Measurements from ENCODE around the gene MYL6.
"Not testable (repeated sequence)": the region's sequence is repeated elsewhere in the genome, so short reads cannot be mapped to it uniquely, and the experiment has no call there.

MYL6 gene

DNA sequence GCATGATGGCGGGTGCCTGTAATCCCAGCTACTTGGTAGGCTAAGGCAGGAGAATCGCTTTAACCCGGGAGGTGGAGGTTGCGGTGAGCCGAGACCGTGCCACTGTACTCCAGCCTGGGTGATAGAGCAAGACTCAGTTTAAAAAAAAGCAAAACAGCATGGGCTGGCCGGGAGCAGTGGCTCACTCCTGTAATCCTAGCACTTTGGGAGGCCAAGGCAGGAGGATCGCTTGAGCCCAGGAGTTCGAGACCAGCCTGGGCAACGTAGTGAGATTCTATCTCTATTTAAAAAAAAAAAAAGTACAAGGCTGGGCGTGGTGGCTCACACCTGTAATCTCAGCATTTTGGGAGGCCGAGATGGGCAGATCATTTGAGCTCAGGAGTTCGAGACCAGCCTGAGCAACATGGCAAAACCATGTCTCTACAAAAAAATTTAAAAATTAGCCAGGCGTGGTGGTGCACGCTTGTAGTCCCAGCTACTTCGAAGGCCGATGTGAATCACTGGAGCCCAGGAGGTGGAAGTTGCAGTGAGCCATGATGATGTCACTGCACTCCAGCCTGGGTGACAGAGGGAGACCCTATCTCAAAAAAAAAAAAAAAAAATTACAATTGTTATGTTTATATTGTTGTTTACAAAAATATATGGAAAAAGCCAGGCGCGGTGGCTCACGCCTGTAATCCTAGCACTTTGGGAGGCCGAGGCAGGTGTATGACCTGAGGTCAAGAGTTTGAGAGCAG is 1.5 kb upstream of the MYL6 start:
- DNase-seq (ENCODE audit: low spot score) = not testable (repeated sequence)

DNA sequence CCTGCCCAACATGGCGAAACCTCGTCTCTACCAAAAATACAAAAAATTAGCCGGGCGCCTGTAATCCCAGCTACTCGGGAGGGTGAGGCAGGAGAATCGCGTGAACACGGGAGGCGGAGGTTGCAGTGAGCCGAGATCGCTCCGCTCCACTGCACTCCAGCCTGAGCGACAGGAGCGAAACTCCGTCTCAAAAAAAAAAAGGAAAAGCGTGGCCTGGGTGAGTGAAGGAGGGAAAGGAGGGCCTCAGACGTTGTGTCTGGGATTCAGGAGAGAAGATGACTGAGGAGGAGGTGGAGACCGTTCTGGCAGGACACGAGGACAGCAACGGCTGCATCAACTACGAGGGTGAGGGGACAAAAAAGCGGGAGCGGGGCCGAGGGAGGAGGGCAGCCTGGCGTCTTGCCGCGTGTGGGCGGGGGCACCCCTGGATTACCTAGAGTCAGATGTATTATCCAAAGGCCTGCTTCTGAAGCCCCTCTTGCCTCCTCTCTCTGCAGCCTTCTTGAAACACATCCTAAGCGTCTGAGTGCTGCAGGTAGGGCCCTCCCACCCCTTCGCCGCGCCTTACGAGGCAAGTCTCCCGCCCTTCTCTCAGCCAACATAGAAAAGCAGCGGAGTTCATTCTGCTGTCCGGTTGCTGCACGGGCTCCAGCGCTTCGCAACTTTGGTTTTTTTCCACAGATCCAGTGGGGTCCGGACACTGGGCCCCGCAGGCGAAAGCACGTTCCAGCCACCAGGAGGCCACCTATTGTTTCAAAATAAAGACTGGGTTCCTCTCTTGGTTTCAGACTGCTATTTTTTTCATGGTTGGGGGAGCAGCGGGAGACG is 744 bp upstream of the MYL6 start:
- DNase-seq (ENCODE audit: low spot score) = peak; percentile 75

DNA sequence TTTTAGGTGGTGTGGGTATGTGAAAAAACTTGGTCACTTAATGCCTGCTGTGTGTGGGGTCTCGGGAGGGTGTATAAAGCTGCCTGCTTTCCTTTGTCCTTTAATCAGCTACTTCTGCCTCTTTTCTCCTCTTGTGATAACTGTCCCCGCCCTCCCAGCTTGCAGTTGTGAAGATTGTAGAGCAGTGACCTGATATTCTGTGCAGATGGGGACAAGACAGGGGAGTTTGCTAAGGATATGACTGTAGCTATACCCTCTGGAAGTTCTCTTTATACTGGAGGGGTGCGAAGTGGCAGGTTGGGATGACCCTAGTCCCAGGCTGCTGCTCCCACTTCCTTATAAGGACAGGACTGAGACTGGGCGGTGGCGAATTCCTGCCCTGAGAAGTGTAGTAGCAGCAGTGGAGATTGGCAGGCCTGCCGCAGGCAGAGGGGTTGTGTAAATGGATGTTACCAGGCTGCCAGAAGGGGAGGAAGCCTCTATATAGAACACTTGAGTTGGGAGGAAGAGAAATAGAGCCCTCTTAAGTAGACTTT is 835 bp downstream of the MYL6 start:
- DNase-seq (ENCODE audit: low spot score) = peak; percentile 64

DNA sequence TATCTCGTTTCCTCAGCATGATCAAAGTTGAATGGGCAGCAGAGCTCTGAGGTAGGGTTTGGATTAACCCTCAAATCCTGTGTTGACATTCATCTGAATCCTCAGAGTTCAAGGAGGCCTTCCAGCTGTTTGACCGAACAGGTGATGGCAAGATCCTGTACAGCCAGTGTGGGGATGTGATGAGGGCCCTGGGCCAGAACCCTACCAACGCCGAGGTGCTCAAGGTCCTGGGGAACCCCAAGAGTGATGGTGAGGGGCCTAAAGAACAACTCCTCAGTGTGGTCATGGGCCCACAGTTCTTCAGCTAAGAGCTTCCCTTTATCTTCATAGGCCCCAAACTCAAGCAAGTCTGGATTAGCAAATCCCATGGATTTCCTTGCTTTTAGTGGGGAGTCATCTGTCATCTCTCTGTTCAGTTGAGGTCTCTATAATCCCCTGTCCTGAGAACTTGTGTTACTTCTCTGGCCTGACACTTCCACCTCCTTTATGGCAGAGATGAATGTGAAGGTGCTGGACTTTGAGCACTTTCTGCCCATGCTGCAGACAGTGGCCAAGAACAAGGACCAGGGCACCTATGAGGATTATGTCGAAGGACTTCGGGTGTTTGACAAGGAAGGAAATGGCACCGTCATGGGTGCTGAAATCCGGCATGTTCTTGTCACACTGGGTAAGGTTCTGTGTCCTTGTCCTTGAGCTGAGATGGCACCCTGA is 1.5 kb downstream of the MYL6 start:
- no peak for DNase-seq (ENCODE audit: low spot score)

DNA sequence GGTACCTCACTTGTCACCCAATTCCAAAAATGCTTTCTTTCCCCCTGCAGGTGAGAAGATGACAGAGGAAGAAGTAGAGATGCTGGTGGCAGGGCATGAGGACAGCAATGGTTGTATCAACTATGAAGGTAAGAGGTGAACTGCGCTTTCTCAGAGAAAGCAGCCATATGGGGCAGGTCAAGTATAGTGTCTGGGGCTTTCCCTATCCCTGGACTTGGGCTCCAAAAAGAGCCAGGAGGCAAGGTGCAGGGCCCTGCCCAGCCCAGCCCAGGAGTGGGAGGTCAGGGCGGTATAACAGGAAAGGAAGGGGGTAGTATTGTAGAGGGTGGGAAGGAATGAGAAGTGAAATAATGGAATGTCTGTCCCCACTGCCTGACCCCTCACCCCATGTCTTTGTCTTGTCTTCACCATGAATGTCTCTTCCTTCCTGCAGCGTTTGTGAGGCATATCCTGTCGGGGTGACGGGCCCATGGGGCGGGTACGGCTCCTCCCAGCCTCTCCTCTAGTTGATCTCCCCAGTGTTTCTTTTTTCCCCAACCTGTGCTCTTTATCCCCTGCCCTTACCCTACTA is 2.1 kb downstream of the MYL6 start:
- no peak for DNase-seq (ENCODE audit: low spot score)

DNA sequence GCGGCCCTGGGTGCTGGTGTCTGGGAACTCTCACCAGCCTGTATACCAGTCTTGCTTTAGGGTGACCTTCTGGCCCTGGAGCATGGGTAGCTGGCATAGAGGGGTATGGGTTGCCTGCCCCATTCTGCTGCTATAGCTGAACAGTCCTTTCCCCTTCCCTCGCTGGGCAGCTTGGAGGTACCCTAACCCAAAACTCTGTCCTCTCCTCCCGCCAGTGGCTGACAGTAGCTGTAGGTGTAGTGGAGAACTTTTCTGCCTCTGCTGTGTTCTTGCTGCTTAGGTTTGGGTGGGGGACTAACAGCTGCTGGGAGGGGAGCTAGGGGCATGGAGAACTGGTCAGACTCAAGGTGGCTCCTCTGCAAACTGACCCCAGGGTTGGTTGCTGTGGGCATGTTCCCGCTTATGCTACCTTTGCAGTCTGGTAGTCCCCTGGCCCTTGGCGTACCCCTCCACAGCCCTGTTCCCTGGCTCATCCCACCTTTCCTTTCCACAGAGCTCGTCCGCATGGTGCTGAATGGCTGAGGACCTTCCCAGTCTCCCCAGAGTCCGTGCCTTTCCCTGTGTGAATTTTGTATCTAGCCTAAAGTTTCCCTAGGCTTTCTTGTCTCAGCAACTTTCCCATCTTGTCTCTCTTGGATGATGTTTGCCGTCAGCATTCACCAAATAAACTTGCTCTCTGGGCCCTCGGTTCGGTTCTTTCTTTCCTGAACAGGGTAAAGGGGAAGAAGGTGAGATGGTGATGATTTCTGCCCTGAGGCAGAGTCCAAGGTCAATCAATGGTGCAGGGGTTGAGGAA is 2.9 kb downstream of the MYL6 start:
- DNase-seq (ENCODE audit: low spot score) = no peak

DNA sequence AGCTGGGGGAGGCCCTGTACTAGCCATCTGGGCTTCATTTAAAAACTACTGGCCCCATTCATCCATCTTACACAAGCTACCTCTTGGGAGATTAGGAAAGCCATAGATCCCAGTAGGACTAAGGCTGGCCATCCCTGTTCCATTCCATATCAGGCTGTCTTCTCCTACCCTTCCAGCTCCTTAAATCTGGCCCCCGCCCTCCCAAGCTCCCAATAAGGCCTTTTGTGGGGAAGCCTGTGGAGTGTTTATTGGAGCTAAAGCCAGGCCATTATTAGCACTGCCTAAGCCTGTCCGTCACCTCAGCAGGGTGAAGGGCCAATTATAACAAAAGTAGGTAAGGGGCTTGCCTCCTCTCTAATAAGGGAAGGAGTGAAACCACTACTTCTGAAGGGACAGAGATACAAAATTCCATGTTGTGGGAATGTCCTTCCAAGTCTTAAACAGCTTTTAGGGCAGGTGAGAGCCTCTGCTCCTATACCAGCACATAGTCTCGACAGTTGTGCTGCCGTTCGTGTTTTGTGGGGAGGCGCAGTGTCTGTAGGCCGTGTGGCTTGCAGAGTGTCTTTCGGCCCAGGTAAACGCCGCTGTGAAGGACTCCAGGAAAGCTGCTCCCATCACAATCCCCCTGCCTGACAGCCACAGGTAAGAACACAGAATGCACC is 3.7 kb downstream of the MYL6 start:
- no peak for DNase-seq (ENCODE audit: low spot score)

DNA sequence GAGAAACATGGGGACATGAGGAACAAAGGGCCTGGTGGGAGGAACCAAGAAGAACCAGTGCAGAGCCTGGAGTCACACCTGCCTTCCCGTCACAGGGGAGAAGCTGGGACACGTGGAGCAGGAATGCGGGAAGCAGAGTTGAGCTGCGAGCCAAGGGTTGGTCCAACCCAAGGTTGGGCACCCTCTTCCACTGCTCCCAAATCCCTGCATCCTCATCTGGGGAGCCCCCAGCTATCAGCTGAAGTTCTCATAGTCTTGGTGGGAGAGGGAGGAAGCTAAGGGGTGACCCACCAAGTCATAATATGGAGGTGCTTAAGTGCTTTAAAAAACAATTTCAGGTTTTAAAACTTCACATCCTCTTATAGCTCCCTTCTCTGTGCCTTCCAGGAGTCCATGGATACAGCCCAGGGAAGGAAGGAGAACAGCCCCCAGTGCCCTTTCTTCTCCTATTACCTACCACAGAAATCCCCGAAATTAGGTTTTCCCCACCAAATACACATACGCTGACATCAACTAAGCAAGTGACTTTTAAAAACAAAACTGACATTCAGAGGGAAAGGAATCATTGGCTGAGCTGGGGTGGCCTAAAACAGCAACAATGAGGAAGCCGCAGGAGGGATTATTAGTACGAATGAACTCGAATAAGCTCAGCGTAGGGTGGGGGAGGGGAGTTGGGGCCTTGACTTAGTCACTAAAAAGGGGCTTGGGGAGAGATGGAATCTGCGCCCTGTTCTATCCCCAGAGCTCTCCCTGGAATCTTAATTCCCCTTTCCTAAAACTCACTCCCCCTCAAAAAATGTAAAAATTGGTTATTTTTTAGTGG is 4.5 kb downstream of the MYL6 start:
- DNase-seq (ENCODE audit: low spot score) = no peak

DNA sequence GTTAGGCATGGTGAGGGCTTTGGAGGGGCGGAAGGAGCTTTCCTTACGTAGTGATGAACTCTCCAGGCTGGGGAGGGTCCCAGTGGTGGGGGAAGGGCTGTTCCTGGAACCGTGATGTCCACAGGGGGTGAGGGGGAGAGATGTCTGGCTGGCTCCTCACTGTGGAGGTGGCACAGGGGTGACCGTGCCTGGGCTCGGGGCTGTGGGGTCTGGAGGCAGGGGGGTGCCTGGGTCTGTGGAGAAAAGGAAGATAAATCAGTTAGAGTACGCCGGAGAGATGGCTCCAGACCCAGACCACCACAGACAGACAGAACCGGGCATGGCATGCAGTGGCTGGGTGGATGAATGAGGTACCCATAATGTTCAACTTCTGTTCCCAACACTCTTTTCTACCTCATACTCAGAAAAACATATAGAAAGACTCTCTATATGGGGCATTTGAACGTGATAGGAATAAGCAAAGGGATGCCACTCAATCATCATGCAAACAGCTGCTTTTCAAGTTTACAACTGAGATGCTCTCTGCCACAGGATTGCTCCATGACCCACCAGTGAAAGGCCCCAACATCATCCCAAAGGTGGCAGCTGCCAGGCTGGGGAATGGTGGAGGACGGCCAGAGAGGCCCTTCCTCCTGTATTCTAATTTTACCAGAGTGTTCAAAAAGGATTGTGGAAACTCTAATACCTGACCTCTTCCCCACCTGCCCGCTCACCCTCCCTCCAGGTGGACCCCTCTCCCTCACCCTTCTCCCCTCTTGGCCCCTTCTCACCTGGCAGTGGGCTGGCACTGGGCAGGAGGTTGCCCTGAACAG is 5.6 kb downstream of the MYL6 start:
- DNase-seq (ENCODE audit: low spot score) = peak; percentile 24

DNA sequence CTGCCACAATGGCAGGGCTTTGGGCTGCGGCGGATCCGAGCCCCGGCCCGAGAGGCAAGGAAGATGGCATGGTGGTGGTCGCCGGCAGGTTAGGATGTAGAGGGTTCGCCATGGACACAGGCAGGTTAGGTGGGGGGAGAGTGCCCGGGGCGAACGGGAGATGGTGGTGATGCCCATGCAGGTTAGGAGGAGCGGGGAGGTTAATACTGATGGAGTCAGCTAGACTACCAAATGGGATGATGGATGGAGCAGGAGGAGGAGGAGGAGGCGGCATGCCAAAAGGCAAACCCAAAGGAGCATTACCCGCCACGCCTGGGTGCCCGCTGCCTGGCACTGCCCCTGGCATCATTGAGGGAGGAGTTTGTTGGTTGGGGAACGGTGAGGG is 6.2 kb downstream of the MYL6 start:
- DNase-seq (ENCODE audit: low spot score) = no peak

DNA sequence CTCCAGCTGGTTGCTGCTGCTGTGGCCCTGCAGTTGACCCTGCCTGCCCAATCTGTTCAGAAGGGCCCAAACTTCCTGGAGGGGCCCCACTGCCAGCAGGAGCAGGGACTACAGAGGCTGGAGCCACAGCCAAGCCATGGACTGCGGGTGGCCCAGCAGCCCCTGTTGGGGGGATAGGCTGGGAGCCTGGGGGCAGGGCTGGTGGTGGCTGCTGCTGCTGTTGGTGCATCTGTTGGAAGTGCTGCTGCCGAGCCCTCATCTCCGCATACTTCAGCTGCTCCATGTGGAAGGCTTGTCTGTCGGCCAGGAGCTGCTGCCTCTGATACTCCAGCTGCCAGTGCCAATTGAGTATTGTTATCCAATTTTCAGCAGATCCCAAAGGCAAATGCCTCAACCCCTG is 7.2 kb downstream of the MYL6 start:
- DNase-seq (ENCODE audit: low spot score) = no peak

DNA sequence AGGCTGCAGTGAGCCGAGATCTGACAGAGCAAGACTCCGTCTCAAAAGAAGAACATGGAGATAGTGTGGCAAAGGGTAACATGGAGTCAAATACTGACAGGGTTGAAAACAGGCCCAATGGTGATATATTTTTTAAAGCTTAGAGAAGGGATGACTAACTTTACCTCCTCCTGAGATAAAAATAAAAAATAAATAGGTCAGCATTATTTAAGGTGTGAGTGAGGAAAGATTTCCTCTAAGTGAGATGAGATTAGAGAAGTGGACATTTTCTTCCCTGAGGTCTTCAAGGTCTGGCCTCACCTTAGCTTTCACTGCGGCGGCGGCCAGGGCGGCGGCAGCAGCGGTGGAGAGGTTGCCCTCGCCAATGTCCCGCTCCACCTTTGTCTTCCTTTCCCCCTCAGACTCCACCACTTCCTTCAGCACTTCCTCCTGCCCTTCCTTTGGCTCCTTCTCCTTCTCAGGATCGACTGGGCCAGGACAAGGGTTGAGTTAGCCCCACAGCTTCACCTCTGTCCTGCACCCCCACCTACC is 11.1 kb downstream of the MYL6 start:
- no peak for DNase-seq (ENCODE audit: low spot score)

DNA sequence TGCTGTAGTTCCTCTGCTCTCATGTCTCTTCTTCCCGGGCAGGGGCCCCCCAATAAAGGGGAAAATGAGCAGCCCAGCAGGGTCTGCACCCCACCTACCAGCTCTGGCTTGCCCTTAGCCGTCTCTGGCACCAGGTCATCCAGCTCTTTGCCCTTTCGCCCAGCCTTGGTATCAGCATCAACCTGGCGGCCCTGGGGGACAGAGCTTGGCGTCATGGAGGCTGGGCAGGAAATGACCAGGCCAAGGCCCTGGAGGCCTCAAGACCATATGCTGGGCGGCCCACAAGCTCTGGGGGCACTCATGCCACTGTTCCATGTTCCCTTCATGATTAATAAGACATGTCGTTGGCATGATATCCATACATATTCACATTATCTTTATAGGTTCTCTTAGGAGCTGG is 14.7 kb downstream of the MYL6 start:
- no peak for DNase-seq (ENCODE audit: low spot score)

DNA sequence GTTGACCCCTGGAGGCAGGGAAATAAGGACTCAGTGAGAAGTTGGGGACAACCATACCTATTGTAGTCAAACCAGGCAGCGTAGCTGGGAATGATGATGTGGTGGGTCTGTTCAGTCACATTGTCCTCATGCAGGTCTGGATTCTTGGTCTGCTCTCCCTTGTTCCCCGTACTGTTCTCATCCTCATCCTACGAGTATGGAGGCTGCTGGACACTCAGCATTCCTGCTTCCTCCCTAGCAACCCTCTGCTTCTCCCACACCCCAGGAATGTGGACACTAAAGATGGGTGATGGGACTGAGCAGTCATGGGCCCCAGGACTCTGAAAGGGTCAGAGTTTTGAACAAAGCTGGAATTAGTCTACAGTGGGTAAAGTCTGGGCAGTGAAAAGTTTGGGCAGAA is 20.2 kb downstream of the MYL6 start:
- no peak for DNase-seq (ENCODE audit: low spot score)

DNA sequence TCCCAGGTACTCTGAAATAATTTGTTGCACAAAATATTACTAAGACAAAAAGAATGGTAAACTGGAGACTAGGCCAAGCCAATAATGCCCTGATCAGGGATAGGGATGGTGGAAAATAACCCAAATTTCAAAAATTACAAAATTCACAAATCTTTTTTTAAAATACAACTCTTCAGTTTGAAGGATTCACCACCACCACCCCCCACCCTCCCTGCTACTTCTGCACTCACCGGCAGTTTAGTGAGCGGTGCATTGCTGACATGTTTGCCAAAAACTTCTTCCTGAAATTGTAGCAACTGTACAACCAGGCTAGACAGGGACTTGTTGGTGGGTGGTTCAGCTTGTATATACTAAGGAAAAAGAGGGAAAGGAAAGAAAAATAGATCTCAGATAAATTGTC is 28.8 kb downstream of the MYL6 start:
- DNase-seq (ENCODE audit: low spot score) = no peak

DNA sequence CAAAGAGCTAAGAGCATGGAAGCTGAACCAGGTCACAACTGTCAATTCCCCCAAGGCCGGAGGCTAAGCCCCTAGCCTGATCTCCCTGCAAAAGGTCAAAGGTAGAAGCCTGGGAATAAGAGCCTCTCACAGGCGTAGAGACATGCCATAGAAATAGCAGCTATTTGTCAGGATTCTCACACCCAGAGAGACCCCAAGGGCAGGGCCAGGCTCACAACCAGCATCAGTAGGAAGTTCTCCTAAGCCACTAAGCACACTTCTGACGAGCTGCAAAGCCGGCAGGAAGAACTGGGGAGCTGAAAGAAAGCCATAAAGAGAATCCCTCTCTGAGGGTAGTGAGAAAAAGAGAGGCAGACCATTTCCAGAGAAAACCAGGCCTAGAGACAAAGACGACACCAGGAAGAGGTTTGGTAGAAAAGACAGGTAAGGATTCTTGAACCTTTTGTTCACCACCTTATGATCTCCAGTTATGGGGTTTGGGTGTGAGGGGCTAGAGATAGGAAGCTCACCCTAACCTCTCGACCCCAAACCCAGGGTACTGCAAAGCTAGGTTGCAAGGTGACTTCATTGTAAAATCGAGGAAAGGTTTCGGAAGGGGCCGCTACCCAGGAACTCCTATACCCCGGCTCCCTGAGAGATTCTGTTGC is 30.1 kb downstream of the MYL6 start:
- no peak for DNase-seq (ENCODE audit: low spot score)

DNA sequence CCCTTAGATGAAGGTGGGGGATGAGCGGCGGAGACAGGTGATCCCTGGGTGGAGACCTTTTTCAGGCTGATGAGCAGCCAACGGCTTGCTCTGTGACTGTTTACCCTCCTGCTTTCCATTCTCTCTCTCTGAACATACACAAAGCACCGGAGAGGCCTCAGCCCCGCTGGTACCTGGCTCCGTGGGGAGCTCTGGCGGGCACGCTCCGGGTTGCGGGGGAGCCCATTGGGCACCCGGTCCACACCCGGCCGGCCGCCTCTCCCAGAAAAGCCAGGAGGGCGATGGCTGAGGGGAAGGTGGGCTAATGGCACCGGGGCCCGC is 30.6 kb downstream of the MYL6 start:
- peak; percentile 24 for DNase-seq (ENCODE audit: low spot score)

DNA sequence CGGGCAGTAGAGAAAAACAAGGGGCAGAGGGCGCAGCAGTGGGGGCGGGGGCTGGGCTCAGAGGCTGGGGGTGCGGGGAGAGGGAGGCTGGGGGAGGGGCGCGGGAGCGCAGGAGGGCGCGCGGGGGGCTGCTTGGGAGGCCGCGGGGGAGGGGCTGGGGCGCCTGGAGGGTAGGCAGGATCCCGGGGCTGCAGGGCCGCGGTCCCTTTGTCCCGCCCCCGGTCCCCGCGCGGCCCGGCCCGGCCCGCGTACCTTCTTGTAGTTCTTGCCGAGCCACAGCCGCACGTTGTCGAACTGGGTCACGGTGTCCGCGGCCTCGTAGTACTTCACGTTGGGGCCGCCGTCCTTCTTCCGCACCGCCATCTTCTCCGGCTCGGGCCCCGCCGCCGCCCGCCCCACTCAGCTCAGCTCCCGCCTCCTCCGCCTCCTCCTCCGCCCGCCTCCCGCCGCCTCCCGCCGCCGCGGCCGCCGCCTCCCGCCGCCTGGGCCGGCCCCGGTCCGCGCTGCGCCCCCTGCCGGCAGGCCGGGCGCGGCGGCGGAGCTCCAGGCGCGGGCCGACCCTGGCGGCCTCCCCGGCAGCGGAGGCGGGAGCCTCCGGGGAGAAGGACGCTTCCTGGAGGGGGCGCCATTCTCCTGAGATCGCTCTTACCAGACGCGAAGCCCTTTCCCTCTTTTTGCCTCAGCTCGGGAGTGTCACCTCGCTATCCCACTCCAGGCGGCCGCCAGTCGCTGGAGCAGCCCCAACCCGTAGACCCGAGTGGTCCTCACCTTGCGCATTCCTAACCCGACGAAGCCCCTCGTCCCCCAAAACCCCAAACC is 31.1 kb downstream of the MYL6 start, which contains the start of gene SMARCC2:
TSS of gene SMARCC2 (minus strand) at position 385 of the 819 bp plus-strand sequence. CDS start at position 363, 22 bp downstream.
- DNase-seq (ENCODE audit: low spot score) = peak; percentile 93

Measured in iPS-NIHi11 (cell line).